ENCODE data around the gene BABAM2.

BABAM2 gene

DNA sequence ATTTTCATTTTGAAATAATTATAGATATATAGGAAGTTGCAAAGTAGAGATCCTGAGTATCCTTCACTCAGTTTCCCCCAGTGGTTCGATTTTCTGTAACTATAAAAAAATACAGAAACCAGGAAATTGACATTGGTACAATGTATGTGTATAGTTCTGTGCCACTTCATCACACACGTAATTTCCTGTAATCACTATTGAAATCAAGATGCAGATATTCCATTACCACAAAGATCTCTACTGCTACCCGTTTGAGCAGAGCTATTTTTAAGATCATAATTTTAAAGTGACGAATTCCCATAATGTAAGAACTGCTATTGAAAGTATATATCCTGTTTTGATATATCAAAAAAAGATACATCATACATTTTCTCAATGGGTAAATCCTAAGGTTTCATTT, 142.3 kb downstream of the BABAM2 start:
- no peak for DNase-seq (ENCODE audit: low read depth)

DNA sequence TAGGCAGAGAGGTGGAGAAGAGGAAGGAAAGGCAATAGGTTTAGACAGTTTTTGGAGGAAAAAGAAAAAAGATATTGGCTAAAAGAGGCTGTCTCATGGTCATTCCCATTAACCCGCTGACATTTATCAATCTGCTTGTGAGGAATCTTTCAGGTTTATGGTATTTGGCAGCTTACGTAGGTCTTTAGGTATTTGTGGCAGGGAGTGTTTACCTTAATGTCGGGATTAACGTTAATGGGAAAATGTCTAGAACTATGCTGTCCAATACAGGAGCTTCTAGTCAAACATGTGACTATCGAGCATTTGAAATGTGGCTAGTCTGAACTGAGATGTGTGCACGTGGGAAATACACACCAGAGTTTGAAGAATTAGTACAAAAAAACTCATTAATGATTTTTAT, 144.2 kb downstream of the BABAM2 start:
- DNase-seq (ENCODE audit: low read depth): no peak

DNA sequence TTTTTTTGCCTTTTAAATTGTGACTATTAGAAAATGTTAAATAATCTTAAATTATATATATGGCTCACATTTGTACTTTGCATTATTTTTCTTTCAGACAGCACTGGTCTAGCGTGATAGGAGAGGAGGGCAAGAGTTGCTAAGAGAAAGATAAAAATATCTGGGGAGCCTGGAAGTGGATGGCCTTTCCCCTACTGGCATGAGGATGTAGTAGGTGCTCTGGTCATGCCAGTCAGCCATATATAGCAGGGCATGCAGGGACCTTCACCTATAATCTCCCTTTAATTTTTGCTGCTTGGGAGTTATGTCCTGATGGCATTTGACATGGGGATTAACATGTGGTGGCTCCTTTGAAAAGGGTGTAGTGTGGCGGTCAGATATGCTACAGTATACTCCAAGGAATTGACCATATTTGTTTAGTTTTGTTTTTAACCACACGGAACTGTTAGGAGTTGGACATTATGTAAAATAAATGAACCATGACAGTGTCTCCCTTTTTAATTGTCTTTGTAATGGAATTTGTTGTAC, 144.7 kb downstream of the BABAM2 start:
- no peak for DNase-seq (ENCODE audit: low read depth)

DNA sequence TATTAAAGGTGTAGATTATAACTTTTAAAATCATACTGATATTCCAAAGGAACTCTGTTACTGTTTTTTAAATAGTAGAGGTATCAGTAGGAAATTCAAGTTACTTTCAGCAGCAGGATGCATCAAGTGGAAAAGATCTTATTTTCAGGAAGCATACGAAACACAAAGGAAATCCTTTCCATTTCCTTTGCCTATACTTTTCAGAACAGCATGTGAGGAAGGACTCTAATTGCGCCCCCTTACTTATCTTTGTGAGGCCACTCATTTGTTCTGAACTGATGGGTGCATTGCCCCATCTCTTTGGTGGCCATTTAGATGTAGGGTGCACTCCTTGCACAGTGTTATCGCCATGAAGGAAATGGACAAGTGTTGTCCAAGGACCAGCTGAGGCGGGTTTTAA, 145.3 kb downstream of the BABAM2 start:
- no peak for DNase-seq (ENCODE audit: low read depth)

DNA sequence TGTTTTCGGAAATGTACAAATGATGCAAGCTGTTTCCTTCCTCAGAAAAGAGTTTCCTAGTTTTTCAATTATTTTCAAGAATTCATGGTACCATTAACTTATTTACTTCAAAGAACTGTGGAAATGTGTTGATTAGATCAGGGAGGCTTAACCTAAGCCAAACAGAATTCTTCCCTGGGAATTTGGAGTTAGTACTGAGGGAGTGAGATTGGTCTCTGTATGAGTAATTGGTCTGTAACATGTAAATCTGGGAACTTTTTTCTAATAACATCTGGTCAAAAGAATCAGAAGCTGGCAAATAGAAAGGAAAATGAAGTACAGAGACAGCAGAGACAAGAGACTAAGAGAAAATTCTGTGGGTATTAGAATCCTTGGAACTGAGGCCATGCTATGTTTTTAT, 145.8 kb downstream of the BABAM2 start:
- DNase-seq (ENCODE audit: low read depth): no peak

DNA sequence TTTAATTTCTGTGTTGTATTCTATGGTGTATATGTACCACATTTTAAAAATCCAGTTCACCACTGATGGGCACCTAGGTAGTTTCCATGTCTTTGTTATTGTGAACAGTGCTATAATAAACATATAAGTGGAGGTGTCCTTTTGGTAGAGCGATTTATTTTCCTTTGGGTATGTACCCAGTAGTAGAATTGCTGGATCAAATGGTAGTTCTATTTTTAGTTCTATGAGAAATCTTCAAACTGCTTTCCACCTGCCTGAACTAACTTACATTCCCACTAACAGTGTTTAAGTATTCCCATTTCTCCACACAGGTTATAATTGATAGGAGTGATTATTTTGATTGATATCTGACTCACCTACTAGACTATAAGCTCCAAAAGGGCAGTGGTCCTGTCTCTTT, 148.2 kb downstream of the BABAM2 start:
- no peak for DNase-seq (ENCODE audit: low read depth)

DNA sequence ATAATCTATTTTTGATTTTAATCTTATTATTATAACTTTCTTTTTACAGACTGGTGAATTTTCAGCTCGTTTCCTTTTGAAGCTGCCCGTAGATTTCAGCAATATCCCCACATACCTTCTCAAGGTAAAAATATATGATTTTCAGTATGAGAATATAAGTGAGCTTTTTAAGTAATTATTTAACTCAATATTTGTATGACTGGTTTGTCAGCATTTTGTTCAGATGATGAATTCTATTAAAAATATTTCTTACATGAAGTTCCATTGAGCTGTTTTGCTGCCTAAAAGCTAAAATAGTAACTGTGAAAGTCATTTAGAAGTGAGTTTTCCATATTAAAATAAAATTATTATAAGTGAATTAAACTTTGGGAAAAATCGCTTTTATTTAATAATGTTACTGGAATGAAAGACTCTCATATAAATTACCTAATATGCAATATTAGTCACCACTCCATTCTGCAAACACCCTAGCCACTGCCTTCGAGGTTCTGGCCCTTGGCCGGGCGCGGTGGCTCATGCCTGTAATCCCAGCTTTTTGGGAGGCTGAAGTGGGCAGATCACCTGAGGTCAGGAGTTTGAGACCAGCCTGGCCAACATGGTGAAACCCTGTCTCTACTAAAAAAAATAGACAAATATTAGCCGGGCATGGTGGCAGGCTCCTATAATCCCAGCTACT, 155.3 kb downstream of the BABAM2 start:
- no peak for DNase-seq (ENCODE audit: low read depth)

DNA sequence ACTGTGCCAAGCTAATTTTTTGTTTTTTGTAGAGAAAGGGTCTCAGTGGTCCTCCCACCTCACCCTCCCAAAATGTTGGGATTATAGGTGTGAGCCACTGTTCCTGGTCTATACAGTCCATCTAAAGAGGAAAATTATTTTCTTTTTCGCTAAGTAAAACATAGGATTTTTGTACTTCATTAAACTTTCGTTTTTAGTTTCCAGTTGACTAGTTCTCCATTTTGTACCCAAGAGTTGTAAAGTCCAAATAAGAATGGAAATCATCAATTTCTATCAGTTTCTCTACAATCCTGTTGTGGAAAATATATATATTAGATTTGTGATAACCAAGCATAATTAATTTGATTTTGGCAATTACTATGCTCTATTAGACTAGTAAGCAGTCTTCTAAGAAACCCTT, 156.4 kb downstream of the BABAM2 start:
- DNase-seq (ENCODE audit: low read depth): no peak

DNA sequence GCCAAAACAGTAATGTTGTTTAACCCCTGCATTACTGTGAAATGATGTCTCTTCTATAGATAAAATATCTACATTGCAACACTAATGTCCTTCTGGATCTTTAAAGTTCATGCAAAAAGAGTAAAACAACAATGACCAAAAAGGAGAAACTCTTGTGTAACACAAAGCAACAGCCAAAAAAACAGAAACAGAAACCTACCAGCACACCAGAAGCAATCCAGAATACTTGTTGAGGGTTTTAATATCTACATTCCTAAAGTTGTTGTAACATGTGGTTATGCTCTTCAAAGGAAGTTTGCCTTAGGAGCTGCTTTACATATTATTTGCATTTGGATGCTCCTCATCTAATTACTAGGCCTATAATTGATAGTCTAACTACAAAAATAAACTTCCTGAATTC, 157.2 kb downstream of the BABAM2 start:
- no peak for DNase-seq (ENCODE audit: low read depth)

DNA sequence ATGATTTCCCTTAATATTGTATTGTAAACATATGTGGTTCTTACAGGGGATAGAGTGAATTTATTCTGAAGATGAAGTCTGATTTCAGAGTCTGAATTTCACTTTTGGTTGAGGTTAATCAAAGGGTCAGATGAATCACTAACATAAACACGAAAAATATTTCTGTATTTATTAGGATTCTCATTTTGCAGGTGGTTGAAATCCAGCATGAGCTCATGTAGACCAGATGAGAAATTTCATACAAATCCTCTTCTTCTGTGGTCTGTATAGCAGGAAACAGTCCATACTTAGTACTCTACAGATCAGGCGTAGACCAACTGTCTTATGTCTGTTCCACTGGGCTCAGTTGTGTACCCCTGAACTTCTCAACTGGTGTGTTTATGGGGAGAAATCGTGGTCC, 157.8 kb downstream of the BABAM2 start:
- no peak for DNase-seq (ENCODE audit: low read depth)

DNA sequence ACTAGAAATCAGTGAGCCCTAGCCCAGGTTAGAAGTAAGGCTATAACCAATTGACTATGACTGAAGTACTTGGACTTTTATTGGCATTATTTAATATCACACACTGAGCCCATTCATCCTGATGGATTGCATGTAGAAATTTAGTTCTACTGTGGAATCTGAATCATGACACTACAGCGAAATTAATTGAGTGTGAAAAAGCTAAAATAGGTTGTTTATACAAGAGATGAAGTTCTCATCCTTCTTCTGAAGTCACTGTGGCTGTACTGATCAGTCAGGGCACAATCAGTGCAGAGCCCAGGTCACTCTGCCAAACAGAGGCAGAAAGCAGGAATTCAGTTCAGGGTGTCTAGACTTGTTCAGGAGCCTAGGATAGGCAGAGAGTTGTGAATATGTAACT, 158.9 kb downstream of the BABAM2 start:
- DNase-seq (ENCODE audit: low read depth): no peak

DNA sequence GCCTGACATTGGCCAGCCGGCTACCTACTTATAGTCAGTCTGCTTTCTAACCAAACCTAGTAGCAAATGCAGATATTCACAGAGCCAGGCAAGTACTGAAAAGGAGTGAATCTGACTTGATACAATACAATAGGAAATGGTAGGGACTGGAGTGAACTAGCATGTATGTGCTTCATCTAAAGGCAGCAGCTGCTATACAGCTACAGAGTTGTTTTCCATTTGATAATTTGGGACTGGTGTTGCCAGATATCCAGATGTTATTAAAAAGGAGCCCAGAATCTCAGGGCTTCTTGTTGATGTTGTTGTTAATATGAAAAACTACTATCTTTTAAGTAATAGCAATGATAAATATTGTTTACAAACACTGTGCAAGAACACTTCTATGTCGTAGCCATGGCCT, 159.4 kb downstream of the BABAM2 start:
- no peak for DNase-seq (ENCODE audit: low read depth)

DNA sequence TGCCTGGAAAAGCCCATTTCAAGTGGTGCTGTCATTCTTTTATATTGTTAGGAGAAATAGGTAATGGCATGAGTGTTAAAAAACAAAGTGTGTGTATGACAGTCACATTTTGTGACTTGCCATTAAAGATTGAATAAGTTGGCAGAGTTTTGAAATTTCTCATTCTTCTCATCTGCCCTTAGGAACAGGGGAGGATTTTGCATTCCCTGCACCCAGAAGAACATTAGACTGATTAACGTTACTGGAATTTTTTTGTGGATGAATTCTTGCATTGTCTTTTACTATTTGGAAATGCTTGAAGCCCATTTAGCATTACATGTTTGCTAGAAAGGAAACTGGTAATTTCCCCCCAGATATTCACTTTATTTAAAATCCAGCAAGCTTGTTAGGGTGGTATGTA, 162.2 kb downstream of the BABAM2 start:
- DNase-seq (ENCODE audit: low read depth): no peak

DNA sequence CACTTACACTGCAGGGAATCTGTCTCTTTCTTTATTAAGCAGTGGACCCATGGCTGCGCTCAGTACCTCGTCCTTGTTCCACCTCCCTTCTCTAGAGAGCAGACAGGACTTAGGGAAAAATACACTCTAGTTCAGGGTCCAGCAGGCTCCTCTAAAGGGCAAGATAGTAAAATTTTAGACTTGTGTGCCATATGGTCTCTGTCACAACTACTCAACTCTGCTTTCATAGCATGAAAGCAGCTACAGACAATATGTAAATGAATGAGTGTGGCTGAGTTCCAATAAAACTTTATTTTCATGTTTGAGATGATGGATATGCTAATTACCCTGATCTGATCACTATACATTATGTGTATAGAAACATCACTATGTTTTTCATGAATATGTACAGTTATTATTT, 163.1 kb downstream of the BABAM2 start:
- DNase-seq (ENCODE audit: low read depth): no peak

DNA sequence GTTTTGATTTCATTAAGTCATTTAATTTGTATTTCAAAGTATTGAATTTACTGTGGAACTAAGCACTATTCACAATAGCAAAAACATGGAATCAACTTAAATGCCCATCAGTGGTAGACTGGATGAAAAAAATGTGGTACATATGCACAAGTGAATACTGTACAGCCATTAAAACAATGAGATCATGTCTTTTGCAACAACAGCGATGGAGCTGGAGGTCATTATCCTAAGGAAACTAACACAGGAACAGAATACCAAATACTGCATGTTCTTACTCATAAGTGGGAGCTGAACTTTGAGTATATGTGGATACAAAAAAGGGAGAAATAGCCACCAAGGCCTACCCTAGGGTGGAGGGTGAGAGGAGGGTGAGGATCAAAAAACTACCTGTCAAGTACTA, 164.4 kb downstream of the BABAM2 start:
- DNase-seq (ENCODE audit: low read depth): no peak

DNA sequence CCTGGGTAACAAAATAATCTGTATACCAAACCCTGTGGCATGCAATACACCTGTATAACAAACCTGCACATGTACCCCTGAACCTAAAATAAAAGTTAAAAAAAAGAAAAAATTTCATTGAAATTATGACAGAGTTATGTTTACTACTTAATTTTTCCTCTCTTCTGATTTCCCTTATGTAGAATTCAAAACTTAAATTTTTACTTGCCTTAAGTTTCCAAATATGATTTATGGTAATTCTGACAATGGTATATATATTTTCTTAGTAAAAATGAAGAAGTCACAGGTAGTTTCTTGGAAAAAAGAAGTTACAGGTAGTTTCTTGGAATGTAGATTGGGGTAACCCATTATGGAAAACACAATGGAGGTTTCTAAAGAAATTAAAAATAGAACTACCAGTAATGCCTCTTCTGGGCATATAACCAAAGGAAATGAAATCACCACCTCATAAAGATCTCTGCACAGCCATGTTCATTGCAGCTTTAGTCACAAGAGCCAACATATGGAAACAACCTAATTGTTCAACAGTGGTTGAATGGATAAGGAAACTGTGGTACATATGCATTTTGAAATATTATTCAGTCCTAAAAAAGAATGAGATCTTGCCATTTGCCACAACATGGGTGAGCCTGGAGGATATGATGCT, 164.9 kb downstream of the BABAM2 start:
- no peak for DNase-seq (ENCODE audit: low read depth)

DNA sequence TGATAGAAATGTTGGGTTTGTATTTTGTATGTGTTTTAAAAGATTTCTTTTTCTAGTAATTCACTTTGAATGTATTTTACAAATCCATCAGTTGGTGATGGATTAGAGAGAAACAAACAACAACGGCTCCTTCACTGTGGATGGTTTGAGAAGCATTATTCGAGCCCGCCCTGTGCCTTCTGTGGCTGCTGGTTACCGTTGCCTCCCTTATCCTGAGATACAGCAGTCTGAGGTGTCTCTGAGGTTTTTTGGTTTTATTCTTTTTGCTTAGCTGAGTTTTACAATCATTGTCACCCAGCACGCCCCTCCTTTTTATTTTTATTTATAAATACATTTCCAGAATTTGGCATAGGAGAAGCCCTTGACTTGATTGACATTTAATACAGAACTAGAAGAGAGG, 168.3 kb downstream of the BABAM2 start:
- no peak for DNase-seq (ENCODE audit: low read depth)

DNA sequence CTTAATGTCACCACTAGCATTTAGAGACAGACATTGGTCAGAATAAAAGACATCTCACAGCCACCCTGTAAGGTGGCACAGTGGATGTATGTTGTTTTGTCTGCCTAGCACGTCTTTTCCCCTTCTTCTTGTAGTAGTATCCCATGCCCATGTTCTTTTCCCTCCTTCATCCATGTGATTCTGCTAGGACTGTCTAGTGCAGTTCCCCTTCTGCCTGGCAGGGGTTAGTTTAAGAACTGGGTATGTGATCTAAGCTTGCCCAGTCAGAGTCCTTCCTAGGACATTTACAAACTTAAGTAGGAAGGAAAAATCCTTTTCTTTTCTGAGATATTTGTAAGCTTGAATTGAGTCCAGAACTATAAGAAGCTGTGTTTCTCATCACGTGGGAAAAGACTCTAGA, 172.3 kb downstream of the BABAM2 start:
- DNase-seq (ENCODE audit: low read depth): no peak

DNA sequence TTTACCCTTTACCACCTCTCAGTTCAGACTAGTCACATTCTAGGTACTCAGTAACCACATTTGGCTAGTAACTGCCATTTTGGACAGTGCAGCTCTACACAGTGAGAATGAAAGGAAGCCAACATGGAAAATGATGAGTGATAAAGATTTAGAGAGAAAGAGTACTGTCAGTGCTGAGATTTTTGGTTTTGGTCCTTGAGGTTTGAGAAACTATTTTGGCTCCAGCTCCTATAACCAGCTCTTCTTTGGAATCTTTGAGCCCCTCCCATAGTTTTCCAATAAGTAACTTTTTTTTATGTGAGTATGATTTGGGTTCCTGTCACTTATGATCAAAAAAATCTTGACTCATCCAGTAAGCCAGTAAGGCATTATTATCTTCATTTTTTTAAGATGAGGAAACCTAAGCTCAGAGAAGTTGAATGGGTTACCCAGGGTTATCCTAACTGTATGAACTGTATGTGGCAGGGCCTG, 173.0 kb downstream of the BABAM2 start:
- DNase-seq (ENCODE audit: low read depth): no peak

DNA sequence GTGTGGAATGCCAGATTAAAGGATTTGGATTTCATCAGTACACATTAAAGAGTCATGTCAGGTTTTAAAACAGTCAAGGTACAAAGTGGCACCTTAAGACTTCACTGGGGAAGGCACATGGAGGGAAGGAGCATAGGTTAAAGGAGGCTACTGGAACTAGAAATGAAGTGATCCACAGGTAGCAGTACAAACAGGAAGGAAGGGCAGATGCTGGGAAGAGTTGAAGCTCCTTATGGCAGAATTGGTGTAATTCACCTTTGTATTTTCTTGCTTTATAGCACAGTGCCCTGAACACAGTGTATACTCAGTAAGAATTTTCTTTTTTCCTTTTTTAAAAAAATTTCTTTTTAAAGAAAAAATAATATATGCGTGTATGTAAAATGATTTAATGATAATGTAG, 177.1 kb downstream of the BABAM2 start:
- DNase-seq (ENCODE audit: low read depth): no peak

DNA sequence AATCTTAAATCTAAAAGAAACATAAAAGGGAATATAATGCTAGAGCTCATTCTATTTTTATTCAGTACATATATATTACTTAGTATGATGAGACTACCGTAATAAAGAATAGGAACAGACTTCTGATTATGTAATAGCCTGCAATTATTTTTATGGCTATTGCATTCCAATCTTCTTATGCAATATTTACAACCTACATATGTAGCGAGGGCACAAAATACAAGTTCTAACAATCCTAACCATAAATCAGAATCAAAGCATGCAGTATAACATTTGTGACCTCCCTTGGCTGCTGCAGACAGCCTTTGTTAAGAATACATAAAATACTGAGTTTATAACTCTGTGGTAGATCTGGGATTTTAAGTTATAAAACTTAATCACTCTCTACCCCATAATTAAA, 177.6 kb downstream of the BABAM2 start:
- DNase-seq (ENCODE audit: low read depth): no peak

DNA sequence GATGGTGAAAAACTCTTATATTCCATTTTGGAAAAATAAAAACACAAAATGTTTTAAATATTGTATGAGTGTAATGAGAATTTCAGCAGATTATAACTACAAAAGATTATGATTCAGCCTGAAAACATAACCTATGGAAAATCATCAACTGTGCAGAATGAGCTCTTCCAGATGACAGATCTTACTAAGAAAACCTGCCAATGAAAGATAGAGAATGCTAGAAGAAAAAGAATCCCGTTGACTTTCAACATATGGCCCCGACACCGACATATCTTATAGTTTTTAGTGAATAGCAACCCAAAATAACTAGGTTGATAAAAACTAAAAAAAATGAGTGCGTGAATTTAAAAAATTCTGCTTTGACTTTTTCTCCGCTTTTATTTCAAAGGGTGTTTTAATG, 178.0 kb downstream of the BABAM2 start:
- no peak for DNase-seq (ENCODE audit: low read depth)

DNA sequence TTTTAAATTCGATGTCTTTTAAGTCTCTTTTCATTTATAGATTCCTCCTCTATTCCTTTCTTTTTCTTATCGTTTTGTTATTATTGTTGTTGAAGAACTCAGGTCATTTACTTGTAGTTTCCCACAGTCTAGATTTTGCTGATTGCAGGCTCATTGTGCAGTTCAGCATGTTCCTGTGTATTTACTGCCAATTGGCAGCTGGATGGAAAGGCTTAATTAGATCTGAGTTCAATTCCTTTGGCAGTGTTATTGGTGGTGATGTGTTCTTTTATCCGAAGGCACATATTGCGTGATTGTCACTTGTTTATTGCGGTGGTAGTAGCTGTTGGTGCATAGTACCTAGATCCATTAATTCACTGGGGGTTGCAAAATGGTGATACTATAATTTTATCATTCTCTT, 180.7 kb downstream of the BABAM2 start:
- no peak for DNase-seq (ENCODE audit: low read depth)

DNA sequence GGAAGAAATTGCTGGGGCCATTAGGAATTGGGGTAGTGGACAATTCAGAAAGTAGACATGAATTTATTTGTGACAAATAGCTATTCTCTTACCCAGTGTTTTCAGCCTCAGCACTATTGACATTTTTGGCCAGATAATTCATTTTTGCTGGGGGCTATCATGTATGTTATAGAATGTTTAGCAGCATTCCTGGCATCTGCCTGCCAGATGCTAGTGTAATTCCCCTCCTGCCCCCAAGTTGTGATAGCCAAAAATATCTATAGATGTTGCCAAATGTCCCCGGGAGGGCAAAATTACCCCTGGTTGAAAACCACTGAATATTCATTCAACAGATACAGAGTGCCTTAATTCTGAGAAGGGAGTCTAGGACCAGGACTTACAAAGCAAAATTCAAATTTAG, 183.6 kb downstream of the BABAM2 start:
- DNase-seq (ENCODE audit: low read depth): no peak
